Mesendoderm (in vitro differentiated cells): ENCODE data around the gene ISL2.

Source experiments
- DNase-seq: peaks from one replicate; pipeline ENCODE4 v3.0.0; 2013
- H2AK5ac ChIP-seq: 2 replicates; pipeline ENCODE4 v1.6.1; 2013; ENCODE audit warnings: low read length, inconsistent platforms
- H2BK120ac ChIP-seq: 2 replicates; pipeline ENCODE4 v1.6.1; 2013; ENCODE audit warnings: low read depth, mild to moderate bottlenecking, low read length, moderate library complexity, mixed read lengths
- H2BK15ac ChIP-seq: replicated peaks from 2 replicates; pipeline ENCODE4 v1.6.1; 2013; ENCODE audit warnings: low read depth, mild to moderate bottlenecking, moderate library complexity
- H2BK5ac ChIP-seq: 2 replicates; pipeline ENCODE4 v1.6.1; 2013; ENCODE audit warnings: low read length, inconsistent platforms
- H3K18ac ChIP-seq: 2 replicates; pipeline ENCODE4 v1.6.1; 2013; ENCODE audit warnings: mild to moderate bottlenecking, low read length, mixed read lengths
- H3K23ac ChIP-seq: one replicate; pipeline ENCODE4 v1.6.1; 2013; ENCODE audit warnings: low read length
- H3K27ac ChIP-seq: 2 replicates; pipeline ENCODE4 v1.5.1; 2013; ENCODE audit warnings: low read depth, mild to moderate bottlenecking, inconsistent platforms, low read length, moderate library complexity
- H3K27me3 ChIP-seq: 2 replicates; pipeline ENCODE4 v1.6.1; 2013; ENCODE audit warnings: low read length, control low read depth, mild to moderate bottlenecking, inconsistent platforms; ENCODE audit not compliant: insufficient read depth, poor library complexity
- H3K36me3 ChIP-seq: 2 replicates; pipeline ENCODE4 v1.6.1; 2013; ENCODE audit warnings: low read length, inconsistent platforms; ENCODE audit not compliant: control insufficient read depth, insufficient read depth
- H3K4ac ChIP-seq: one replicate; pipeline ENCODE4 v1.6.1; 2013; ENCODE audit warnings: low read depth, mild to moderate bottlenecking, low read length, moderate library complexity
- H3K4me1 ChIP-seq: 2 replicates; pipeline ENCODE4 v1.6.1; 2013; ENCODE audit warnings: low read depth, low read length, inconsistent platforms; ENCODE audit not compliant: control insufficient read depth
- H3K4me2 ChIP-seq: 2 replicates; pipeline ENCODE4 v1.6.1; 2013; ENCODE audit warnings: low read length
- H3K4me3 ChIP-seq: 2 replicates; pipeline ENCODE4 v1.5.1; 2013; ENCODE audit warnings: mild to moderate bottlenecking, low read length
- H3K56ac ChIP-seq: one replicate; pipeline ENCODE4 v1.6.1; 2013; ENCODE audit warnings: low read length
- H3K79me1 ChIP-seq: 2 replicates; pipeline ENCODE4 v1.6.1; 2013; ENCODE audit warnings: low read length, inconsistent platforms
- H3K79me2 ChIP-seq: 2 replicates; pipeline ENCODE4 v1.6.1; 2013; ENCODE audit warnings: mild to moderate bottlenecking, low read length; ENCODE audit not compliant: control insufficient read depth, insufficient read depth
- H3K9ac ChIP-seq: 2 replicates; pipeline ENCODE4 v1.6.1; 2013; ENCODE audit warnings: low read length, inconsistent platforms
- H4K5ac ChIP-seq: one replicate; pipeline ENCODE4 v1.6.1; 2013; ENCODE audit warnings: low read length
- H4K8ac ChIP-seq: one replicate; pipeline ENCODE4 v1.6.1; 2013; ENCODE audit warnings: low read depth, mild to moderate bottlenecking, control low read depth, low read length, moderate library complexity
- WGBS: extraction: QIAGEN DNeasy Blood & Tissue Kit; methylation state at CpG from one replicate; pipeline ENCODE4 v1.1.7; 2013; ENCODE audit warnings: low lambda C conversion rate, missing lambda C conversion rate; ENCODE audit not compliant: insufficient coverage; ENCODE audit errors: extremely low coverage; 5-methylcytosine and 5-hydroxymethylcytosine counted together

Gene ISL2

GRCh38 chr15:76363251-76363650 lies 26.7 kb downstream of the ISL2 start:
- no peak overlapping the region for H3K9ac ChIP-seq
- no peak overlapping the region for H3K4me2 ChIP-seq
- no peaks in the 10 kb centered on the region for H3K36me3 ChIP-seq
- H3K79me1 ChIP-seq, result no peaks in the 10 kb centered on the region
- H3K4me1 ChIP-seq, result no peaks in the 10 kb centered on the region
- no peak overlapping the region for H3K27ac ChIP-seq
- no peaks in the 10 kb centered on the region for H3K79me2 ChIP-seq
- WGBS, result no CpG with 5 or more reads among the region's 2 CpGs
- H3K23ac ChIP-seq, result no peak overlapping the region
- no peak overlapping the region for H2AK5ac ChIP-seq
- H3K18ac ChIP-seq, result no peak overlapping the region
- H3K56ac ChIP-seq, result no peak overlapping the region
- no peak overlapping the region for H4K5ac ChIP-seq
- H3K27me3 ChIP-seq, result no peaks in the 10 kb centered on the region
- DNase-seq, result no peak
- H2BK15ac ChIP-seq, result no peak overlapping the region
- no peak overlapping the region for H2BK5ac ChIP-seq
- no peak overlapping the region for H3K4ac ChIP-seq
- H4K8ac ChIP-seq, result no peak overlapping the region
- H3K4me3 ChIP-seq, result no peak overlapping the region
- H2BK120ac ChIP-seq, result no peak overlapping the region

GRCh38 chr15:76366714-76367113 lies 30.1 kb downstream of the ISL2 start:
- H3K4me1 ChIP-seq, result no peaks in the 10 kb centered on the region
- DNase-seq, result no peak
- H3K36me3 ChIP-seq, result no peaks in the 10 kb centered on the region
- no peak overlapping the region for H3K4ac ChIP-seq
- no CpG with 5 or more reads among the region's 1 CpG for WGBS
- H3K4me2 ChIP-seq, result no peak overlapping the region
- H2BK5ac ChIP-seq, result no peak overlapping the region
- H3K9ac ChIP-seq, result no peak overlapping the region
- H3K79me2 ChIP-seq, result no peaks in the 10 kb centered on the region
- H3K79me1 ChIP-seq, result no peaks in the 10 kb centered on the region
- H3K27ac ChIP-seq, result no peak overlapping the region
- no peaks in the 10 kb centered on the region for H3K27me3 ChIP-seq
- H2BK15ac ChIP-seq, result no peak overlapping the region
- H4K8ac ChIP-seq, result no peak overlapping the region
- no peak overlapping the region for H2BK120ac ChIP-seq
- no peak overlapping the region for H2AK5ac ChIP-seq
- H3K18ac ChIP-seq, result no peak overlapping the region
- H3K56ac ChIP-seq, result no peak overlapping the region
- no peak overlapping the region for H3K4me3 ChIP-seq
- no peak overlapping the region for H4K5ac ChIP-seq
- no peak overlapping the region for H3K23ac ChIP-seq

- no peaks in the 10 kb centered on the region for H3K79me2 ChIP-seq
- no peak overlapping the region for H3K18ac ChIP-seq
- no peak overlapping the region for H2BK15ac ChIP-seq
- no peak overlapping the region for H3K27ac ChIP-seq
- no peak overlapping the region for H3K4me2 ChIP-seq
- no peaks in the 10 kb centered on the region for H3K36me3 ChIP-seq
- WGBS, result no CpG with 5 or more reads among the region's 11 CpGs
- H3K27me3 ChIP-seq, result no peaks in the 10 kb centered on the region
- H2AK5ac ChIP-seq, result no peak overlapping the region
- no peak overlapping the region for H3K4me3 ChIP-seq
- no peak overlapping the region for H3K4ac ChIP-seq
- H3K56ac ChIP-seq, result no peak overlapping the region
- H4K8ac ChIP-seq, result no peak overlapping the region
- H3K79me1 ChIP-seq, result no peaks in the 10 kb centered on the region
- H3K4me1 ChIP-seq, result no peaks in the 10 kb centered on the region
- peak; percentile 12 for DNase-seq
- no peak overlapping the region for H4K5ac ChIP-seq
- no peak overlapping the region for H2BK5ac ChIP-seq
- H3K9ac ChIP-seq, result no peak overlapping the region
- no peak overlapping the region for H2BK120ac ChIP-seq
- H3K23ac ChIP-seq, result no peak overlapping the region
Measured at GRCh38 chr15:76368122-76368621, 31.6 kb downstream of the ISL2 start.

GRCh38 chr15:76376029-76376428 lies 39.5 kb downstream of the ISL2 start:
- no peaks in the 10 kb centered on the region for H3K27me3 ChIP-seq
- no peaks in the 10 kb centered on the region for H3K79me2 ChIP-seq
- H3K56ac ChIP-seq, result no peak overlapping the region
- no peak overlapping the region for H4K5ac ChIP-seq
- no peak overlapping the region for H2BK120ac ChIP-seq
- no peak overlapping the region for H3K18ac ChIP-seq
- H2AK5ac ChIP-seq, result no peak overlapping the region
- no peaks in the 10 kb centered on the region for H3K36me3 ChIP-seq
- no peak overlapping the region for H4K8ac ChIP-seq
- no peak overlapping the region for H2BK5ac ChIP-seq
- DNase-seq, result peak; percentile 98
- H3K4me1 ChIP-seq, result peaks cover 3% of the 10 kb centered on the region
- H3K4me2 ChIP-seq, result no peak overlapping the region
- WGBS, result no CpG with 5 or more reads among the region's 3 CpGs
- H3K23ac ChIP-seq, result no peak overlapping the region
- no peak overlapping the region for H2BK15ac ChIP-seq
- no peak overlapping the region for H3K4me3 ChIP-seq
- peak overlapping the region; percentile 11 for H3K27ac ChIP-seq
- no peak overlapping the region for H3K9ac ChIP-seq
- no peaks in the 10 kb centered on the region for H3K79me1 ChIP-seq
- no peak overlapping the region for H3K4ac ChIP-seq

GRCh38 chr15:76376816-76377215 lies 40.2 kb downstream of the ISL2 start:
- Histone ChIP-seq H4K5ac (no peak overlapping the region), H3K9ac (no peak overlapping the region), H3K79me2 (no peaks in the 10 kb centered on the region), H2AK5ac (no peak overlapping the region), H3K4me3 (no peak overlapping the region), H2BK120ac (no peak overlapping the region), H3K4me2 (no peak overlapping the region), H3K23ac (no peak overlapping the region), H2BK15ac (no peak overlapping the region), H3K79me1 (no peaks in the 10 kb centered on the region), H3K18ac (no peak overlapping the region), H2BK5ac (no peak overlapping the region), H4K8ac (no peak overlapping the region), H3K4me1 (peaks cover 3% of the 10 kb centered on the region), H3K4ac (no peak overlapping the region), H3K36me3 (no peaks in the 10 kb centered on the region), H3K27me3 (no peaks in the 10 kb centered on the region), H3K27ac (no peak overlapping the region), H3K56ac (peak overlapping the region; percentile 40)
- DNase-seq, result peak; percentile 4
- no CpG with 5 or more reads among the region's 8 CpGs for WGBS

GRCh38 chr15:76377217-76377616 lies 40.6 kb downstream of the ISL2 start:
- H3K79me1 ChIP-seq, result no peaks in the 10 kb centered on the region
- no peak overlapping the region for H2BK15ac ChIP-seq
- no peak overlapping the region for H3K27ac ChIP-seq
- H3K4me3 ChIP-seq, result no peak overlapping the region
- no peak overlapping the region for H3K9ac ChIP-seq
- no peak overlapping the region for H3K56ac ChIP-seq
- no peak overlapping the region for H3K4me2 ChIP-seq
- H2BK120ac ChIP-seq, result no peak overlapping the region
- H3K36me3 ChIP-seq, result no peaks in the 10 kb centered on the region
- no peak overlapping the region for H3K4ac ChIP-seq
- H2AK5ac ChIP-seq, result no peak overlapping the region
- peaks cover 3% of the 10 kb centered on the region for H3K4me1 ChIP-seq
- no peaks in the 10 kb centered on the region for H3K79me2 ChIP-seq
- no peak overlapping the region for H4K5ac ChIP-seq
- no peak overlapping the region for H2BK5ac ChIP-seq
- H3K18ac ChIP-seq, result no peak overlapping the region
- no CpG with 5 or more reads among the region's 2 CpGs for WGBS
- no peak overlapping the region for H4K8ac ChIP-seq
- H3K23ac ChIP-seq, result no peak overlapping the region
- DNase-seq, result peak; percentile 8
- H3K27me3 ChIP-seq, result no peaks in the 10 kb centered on the region
